ENCODE data around the gene CHRNA5. TPM values are rescaled to one million over a fixed set of nuclear protein-coding genes. Genes with fewer than 3 reads are reported as not detected.

CHRNA5 gene
- total RNA-seq, 2 donors from 2014 or later, result 0.27 to 1.6 TPM

DNA sequence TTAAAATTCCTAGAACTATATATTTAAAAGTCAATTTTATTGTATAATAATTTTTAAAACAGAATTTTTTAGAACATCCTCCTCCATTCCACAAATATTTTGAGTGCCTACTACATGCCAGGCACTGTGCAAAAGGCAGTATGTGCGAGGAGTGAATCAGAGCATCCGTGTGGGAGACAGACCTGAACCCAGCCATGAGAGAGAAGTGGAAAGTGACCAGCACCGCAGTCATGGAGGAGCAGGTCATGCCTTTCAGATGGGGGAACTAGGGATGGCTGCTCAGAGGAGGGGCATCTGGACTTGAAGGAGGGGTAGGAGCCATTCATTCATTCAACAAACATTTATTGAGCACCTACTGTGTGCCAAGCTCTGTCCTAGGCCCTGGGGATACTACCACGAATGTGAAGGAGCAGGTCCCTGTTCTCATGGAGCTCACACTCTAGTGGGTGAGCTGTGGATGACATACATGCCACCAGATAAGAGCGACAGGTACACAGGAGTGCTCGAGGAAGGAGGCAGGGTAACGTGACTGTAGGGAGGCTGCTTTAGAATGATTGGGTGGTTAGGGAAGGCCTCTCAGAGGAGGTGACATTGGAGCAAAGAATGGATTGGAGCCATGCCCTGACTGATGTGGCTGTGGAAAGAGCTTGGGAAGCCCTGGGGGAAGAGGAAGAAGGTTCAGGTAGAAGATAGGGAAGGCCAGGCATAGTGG, 58.6 kb downstream of the CHRNA5 start:
- Histone ChIP-seq H3K27ac (no peak overlapping the region), H3K9me3 (no peaks in the 10 kb centered on the region), H3K27me3 (replicated peaks; ENCODE audit: insufficient read depth) (peaks cover 14% of the 10 kb centered on the region), H3K36me3 (no peaks in the 10 kb centered on the region), H3K4me1 (ENCODE audit: control insufficient read depth in 1 of 2, low read depth in 2 of 2) (peaks cover 9 to 19% of the 10 kb centered on the region in 2 donors), H3K4me3 (no peak overlapping the region)
- DNase-seq (ENCODE audit: low spot score), result no peak
- TF ChIP-seq, protein P1, sequence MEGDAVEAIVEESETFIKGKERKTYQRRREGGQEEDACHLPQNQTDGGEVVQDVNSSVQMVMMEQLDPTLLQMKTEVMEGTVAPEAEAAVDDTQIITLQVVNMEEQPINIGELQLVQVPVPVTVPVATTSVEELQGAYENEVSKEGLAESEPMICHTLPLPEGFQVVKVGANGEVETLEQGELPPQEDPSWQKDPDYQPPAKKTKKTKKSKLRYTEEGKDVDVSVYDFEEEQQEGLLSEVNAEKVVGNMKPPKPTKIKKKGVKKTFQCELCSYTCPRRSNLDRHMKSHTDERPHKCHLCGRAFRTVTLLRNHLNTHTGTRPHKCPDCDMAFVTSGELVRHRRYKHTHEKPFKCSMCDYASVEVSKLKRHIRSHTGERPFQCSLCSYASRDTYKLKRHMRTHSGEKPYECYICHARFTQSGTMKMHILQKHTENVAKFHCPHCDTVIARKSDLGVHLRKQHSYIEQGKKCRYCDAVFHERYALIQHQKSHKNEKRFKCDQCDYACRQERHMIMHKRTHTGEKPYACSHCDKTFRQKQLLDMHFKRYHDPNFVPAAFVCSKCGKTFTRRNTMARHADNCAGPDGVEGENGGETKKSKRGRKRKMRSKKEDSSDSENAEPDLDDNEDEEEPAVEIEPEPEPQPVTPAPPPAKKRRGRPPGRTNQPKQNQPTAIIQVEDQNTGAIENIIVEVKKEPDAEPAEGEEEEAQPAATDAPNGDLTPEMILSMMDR (IDR thresholded peaks at IDR 0.05), result no peak
- ATAC-seq (ENCODE audit: insufficient number of reproducible peaks, low FRiP score, low read depth), result no peak

DNA sequence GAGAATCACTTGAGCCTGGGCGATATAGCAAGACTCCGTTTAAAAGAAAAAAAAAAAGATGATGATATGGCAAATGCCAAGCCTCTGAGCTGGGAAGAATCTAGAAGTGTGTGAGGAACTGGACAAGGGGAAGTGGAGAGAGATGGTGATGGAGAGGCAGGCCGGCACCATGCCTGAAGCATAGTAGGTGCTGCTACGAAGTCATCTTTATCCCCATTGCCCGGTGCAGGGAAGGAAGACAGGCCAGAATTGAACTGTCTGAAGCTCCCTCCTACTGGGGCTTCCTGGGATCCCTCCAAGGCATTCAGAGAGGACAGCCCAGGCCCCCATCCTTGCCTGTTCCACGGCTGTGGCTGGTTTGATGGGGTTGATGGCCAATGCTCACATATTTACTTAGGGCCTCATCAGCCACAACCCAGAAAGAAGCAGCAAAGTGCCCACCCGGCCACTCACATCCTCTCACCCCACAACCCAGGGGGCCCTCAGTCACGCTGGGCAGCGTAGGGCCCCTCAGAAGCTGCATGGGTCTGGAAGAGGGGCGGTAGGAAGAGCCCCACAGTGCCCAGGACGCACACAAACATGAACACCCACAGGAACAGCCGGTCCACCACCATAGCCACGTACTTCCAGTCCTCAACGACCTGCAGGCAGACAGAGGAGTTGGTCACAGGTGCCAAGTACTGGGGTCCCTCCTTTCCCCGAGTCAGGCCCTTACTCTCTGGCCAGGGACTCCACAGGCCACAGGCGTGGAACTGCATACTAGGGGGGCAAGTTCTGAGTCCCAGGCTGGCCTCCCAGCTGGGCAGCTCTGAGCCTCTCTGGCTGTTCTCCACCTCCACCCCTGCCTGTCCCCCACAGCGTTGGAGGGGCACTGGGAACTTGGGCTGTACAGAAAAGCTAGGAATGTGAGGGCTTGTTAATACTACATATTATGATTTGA, 59.6 kb downstream of the CHRNA5 start:
- Histone ChIP-seq H3K9me3 (no peaks in the 10 kb centered on the region), H3K27ac (no peak overlapping the region), H3K4me3 (no peak overlapping the region), H3K4me1 (ENCODE audit: control insufficient read depth in 1 of 2, low read depth in 2 of 2) (peaks cover 7 to 15% of the 10 kb centered on the region in 2 donors), H3K36me3 (no peaks in the 10 kb centered on the region), H3K27me3 (replicated peaks; ENCODE audit: insufficient read depth) (peaks cover 11% of the 10 kb centered on the region)
- DNase-seq (ENCODE audit: low spot score) (no peak), ATAC-seq (ENCODE audit: insufficient number of reproducible peaks, low FRiP score, low read depth) (no peak)
- TF ChIP-seq, protein P1 (IDR thresholded peaks at IDR 0.05), result no peak

DNA sequence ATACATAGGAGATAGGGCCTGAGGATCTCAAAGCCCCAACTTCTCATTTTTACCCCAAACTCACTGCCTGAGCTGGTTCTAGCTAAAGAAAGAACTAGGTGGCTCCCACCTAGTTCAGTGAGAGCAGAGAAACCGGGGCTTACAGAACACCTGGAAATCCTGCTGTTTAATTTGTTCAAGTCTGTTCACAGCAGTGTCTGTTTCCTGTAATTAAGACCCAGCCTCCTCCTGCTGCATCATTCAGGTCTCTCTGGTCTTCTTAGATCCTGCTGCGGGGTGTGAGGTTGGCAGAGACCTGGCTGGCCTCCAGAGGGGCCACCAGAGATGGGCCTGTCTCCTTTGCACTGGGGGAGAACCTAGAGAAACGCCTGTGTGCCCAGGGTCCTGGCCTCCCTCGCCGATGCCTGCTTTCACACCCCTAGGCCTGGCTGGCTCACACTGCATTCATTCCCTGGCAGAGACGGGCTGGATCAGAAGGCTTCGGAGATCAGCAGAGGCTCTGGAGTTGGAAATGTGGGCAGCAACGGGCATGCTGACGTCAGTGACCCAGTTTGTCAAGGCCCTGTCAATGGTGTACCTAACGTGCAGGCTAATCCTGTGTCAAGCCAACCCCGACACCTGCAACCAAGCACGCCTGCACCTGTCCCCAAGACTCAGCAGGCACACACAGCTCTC, 60.4 kb downstream of the CHRNA5 start:
- Histone ChIP-seq H3K27ac (no peak overlapping the region), H3K9me3 (no peaks in the 10 kb centered on the region), H3K4me1 (ENCODE audit: control insufficient read depth in 1 of 2, low read depth in 2 of 2) (peaks cover 0 to 7% of the 10 kb centered on the region in 2 donors), H3K27me3 (replicated peaks; ENCODE audit: insufficient read depth) (peaks cover 10% of the 10 kb centered on the region), H3K4me3 (no peak overlapping the region), H3K36me3 (no peaks in the 10 kb centered on the region)
- ATAC-seq (ENCODE audit: insufficient number of reproducible peaks, low FRiP score, low read depth) (no peak), DNase-seq (ENCODE audit: low spot score) (no peak)
- TF ChIP-seq, protein P1 (IDR thresholded peaks at IDR 0.05), result no peak

DNA sequence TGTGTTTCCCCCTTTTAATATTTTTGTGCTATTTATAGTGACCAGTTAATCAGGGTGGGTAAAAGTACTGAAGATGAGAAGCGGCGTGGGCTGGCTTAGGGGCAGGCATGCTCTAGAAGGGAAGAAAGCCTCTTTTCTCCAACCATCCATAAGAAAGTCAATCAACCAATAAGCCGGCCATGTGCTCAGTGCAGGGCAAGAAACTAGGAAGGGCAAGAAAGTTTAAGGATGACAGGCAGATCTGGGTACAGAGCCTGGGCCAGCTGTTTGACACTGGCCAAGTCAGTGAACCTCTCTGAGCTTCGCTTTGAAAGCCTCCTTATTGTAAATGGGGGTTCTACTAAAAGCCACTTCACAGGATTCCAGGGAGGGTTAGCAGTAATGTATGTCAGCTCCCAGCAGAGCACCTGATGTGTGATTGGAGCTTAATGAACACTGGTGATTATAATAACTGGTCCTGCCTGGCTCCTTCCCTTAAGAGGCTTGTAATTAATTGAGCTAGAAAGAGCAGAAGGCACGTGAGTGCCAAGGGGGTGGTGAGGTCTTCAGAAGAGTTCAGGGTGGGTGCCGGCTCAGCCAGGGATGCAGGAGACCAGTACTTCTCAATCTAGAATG, 61.2 kb downstream of the CHRNA5 start:
- Histone ChIP-seq H3K27me3 (replicated peaks; ENCODE audit: insufficient read depth) (peaks cover 7% of the 10 kb centered on the region), H3K4me1 (ENCODE audit: control insufficient read depth in 1 of 2, low read depth in 2 of 2) (no peaks in the 10 kb centered on the region), H3K27ac (no peak overlapping the region), H3K36me3 (no peaks in the 10 kb centered on the region), H3K9me3 (no peaks in the 10 kb centered on the region), H3K4me3 (no peak overlapping the region)
- TF ChIP-seq, protein P1 (IDR thresholded peaks at IDR 0.05), result no peak
- ATAC-seq (ENCODE audit: insufficient number of reproducible peaks, low FRiP score, low read depth) (no peak), DNase-seq (ENCODE audit: low spot score) (no peak)
